Lower lobe of right lung (tissue), 2 donors: ENCODE results near the gene MAP3K7CL. TPM values are rescaled to one million over a fixed set of nuclear protein-coding genes. Genes with fewer than 3 reads are reported as not detected.

Experiments
- ATAC-seq, 2 donors: fragments of 200-7000 bp; cut with Tn5 transposase; one replicate each; pipeline ENCODE4 v1.9.1; 2020 to 2022; ENCODE audit warnings: mild to moderate bottlenecking in 2 of 2, moderate library complexity in 2 of 2
- DNase-seq: peaks from one replicate; pipeline ENCODE4 v3.0.0-alpha.2; 2020
- H3K27ac ChIP-seq: fragments of 200-600 bp; one replicate; pipeline ENCODE4 v1.8.0; 2022
- H3K27me3 ChIP-seq: fragments of 200-600 bp; one replicate; pipeline ENCODE4 v1.8.0; 2022; ENCODE audit warnings: low read depth
- H3K36me3 ChIP-seq: fragments of 200-600 bp; one replicate; pipeline ENCODE4 v1.8.0; 2022; ENCODE audit warnings: mild to moderate bottlenecking
- H3K4me1 ChIP-seq: fragments of 200-600 bp; one replicate; pipeline ENCODE4 v1.8.0; 2022
- H3K4me3 ChIP-seq: fragments of 200-600 bp; one replicate; pipeline ENCODE4 v1.8.0; 2022; ENCODE audit warnings: mild to moderate bottlenecking
- H3K9me3 ChIP-seq: fragments of 200-600 bp; one replicate; pipeline ENCODE4 v1.8.0; 2022
- intact Hi-C: fragments of 100-400 bp; cut with DNase I; formaldehyde crosslinking; loops from one replicate; pipeline ENCODE4 v1.11.0; 2022
- total RNA-seq: library from RNA; stranded (reverse); fragmentation: NEBNext Ultra II Directional; extraction: Animal tissue kit (Norgen Biotek cat#: 25700); gene quantifications from one replicate; pipeline ENCODE4 v1.2.1, GENCODE V29; 2021
- TF ChIP-seq, protein P1 (sequence below): fragments of 200-600 bp; IDR thresholded peaks from one replicate; pipeline ENCODE4 v1.8.0; 2022; ENCODE audit warnings: antibody characterized with exemption, mild to moderate bottlenecking
- donor health status: DM: no; HTN: yes; CAD: no; lungs with severe emphysema.

The MAP3K7CL gene
- total RNA-seq, 1 donor from 2014 or later: 8.3 TPM

DNA sequence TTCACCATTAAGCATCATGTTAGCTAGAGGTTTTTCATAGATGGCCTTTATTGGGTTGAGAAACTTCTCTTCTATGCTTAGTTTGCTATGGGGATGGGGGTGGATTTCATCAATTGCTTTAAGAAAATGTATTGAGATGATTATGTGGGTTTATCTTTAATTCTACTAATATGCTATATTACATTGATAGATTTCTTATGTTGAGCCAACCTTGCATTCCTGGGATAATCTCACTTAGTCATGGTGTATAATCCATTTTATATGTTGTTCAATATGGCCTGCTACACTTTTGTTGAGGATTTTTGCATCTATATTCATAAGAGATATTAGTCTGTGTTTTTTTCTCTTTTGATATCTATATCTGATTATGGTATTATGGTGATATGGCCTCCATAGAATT is 70.7 kb downstream of the MAP3K7CL start:
- Histone ChIP-seq H3K9me3 (peaks cover 15% of the 10 kb centered on the region), H3K27ac (no peak overlapping the region), H3K4me3 (no peak overlapping the region), H3K4me1 (peaks cover 7% of the 10 kb centered on the region), H3K36me3 (no peaks in the 10 kb centered on the region), H3K27me3 (no peaks in the 10 kb centered on the region)
- intact Hi-C loops: no loop called here
- ATAC-seq (no peak), DNase-seq (no peak)
- TF ChIP-seq, protein P1, sequence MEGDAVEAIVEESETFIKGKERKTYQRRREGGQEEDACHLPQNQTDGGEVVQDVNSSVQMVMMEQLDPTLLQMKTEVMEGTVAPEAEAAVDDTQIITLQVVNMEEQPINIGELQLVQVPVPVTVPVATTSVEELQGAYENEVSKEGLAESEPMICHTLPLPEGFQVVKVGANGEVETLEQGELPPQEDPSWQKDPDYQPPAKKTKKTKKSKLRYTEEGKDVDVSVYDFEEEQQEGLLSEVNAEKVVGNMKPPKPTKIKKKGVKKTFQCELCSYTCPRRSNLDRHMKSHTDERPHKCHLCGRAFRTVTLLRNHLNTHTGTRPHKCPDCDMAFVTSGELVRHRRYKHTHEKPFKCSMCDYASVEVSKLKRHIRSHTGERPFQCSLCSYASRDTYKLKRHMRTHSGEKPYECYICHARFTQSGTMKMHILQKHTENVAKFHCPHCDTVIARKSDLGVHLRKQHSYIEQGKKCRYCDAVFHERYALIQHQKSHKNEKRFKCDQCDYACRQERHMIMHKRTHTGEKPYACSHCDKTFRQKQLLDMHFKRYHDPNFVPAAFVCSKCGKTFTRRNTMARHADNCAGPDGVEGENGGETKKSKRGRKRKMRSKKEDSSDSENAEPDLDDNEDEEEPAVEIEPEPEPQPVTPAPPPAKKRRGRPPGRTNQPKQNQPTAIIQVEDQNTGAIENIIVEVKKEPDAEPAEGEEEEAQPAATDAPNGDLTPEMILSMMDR: no peak

DNA sequence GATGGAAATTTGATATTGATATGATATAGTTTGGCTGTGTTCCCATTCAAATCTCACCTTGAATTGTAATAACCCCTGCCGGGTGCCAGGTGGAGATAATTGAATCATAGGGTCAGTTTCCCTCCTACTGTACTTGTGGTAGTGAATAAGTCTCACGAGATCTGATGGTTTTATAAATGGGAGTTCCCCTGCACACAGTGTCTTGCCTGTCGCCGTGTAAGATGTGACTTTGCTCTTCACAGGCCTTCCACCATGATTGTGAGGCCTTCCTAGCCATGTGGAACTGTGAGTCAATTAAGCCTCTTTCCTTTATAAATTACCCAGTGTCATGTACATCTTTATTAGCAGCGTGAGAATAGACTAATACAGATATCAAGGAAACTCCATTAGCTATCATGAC is 74.6 kb downstream of the MAP3K7CL start:
- TF ChIP-seq, protein P1: no peak
- ATAC-seq (no peak), DNase-seq (no peak)
- intact Hi-C loops: no loop called here
- Histone ChIP-seq H3K4me1 (peaks cover 9% of the 10 kb centered on the region), H3K4me3 (no peak overlapping the region), H3K36me3 (no peaks in the 10 kb centered on the region), H3K9me3 (peaks cover 15% of the 10 kb centered on the region), H3K27me3 (no peaks in the 10 kb centered on the region), H3K27ac (no peak overlapping the region)

DNA sequence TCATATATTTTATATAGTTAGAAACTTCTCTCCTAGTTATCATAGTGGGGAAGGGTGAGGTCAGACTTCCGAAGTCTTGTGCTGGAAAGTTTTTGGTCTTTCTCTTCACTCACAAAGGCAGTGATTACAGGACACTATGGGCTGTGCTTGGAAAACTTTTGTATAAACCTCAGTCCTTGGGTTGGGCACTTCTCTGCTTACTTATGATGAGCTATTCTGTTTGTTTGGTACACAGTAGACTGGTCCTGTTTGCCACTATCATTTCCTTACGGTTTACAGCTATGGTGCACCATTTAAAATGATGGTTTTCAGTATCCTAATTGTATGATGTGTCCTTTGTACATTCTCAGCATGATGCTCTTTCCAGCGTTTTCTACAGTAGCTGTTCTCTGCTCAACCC is 75.5 kb downstream of the MAP3K7CL start:
- intact Hi-C loops: no loop called here
- no peak for DNase-seq
- TF ChIP-seq, protein P1: no peak

DNA sequence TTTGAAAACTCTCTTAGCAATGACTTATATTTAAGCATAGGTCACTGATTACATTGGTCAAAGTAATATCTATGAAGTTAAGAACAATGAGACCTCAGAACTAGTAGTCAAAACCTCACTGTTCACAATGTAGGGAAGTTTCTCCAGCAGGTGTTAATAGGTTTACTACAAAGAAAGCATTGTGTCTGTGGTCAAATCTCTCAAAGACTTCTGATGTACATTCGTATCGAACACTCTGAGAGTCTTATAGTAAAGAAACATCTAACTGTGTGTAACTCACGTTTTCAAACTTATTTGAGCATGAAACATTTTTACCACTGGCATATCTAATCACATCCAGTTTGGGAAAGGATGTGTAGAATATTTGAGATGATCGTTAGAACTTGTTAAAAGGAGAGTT is 76.0 kb downstream of the MAP3K7CL start:
- H3K9me3 ChIP-seq: peaks cover 3% of the 10 kb centered on the region
- intact Hi-C loops: no loop called here
- no peak for DNase-seq

More for the DNA sequence above, 75.5 kb downstream of the MAP3K7CL start:
- Histone ChIP-seq H3K27ac (no peak overlapping the region), H3K4me1 (peaks cover 9% of the 10 kb centered on the region), H3K27me3 (no peaks in the 10 kb centered on the region), H3K4me3 (no peak overlapping the region), H3K36me3 (no peaks in the 10 kb centered on the region), H3K9me3 (peaks cover 8% of the 10 kb centered on the region)
- ATAC-seq: no peak

DNA sequence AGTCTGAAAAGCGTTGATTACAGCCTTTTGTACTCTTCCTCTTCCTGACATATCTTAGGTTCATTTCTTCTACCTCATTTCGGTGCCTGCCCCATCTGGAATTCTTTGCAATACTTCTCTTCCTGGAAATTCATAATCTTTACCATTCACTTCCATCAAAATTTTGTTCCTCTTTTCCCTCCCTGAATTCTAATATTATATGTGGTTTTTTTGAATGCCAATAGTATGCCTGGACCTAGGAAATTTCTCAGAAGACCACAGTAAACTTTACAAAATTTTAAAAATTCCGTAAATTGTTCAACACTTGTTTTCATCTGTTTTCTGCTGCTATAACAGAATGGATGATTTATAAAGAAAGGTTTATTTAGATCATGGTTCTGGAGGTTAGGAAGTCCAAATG is 76.8 kb downstream of the MAP3K7CL start:
- intact Hi-C loops: no loop called here
- DNase-seq: no peak
- no peak for ATAC-seq
- Histone ChIP-seq H3K9me3 (no peaks in the 10 kb centered on the region), H3K4me1 (peaks cover 9% of the 10 kb centered on the region), H3K27me3 (no peaks in the 10 kb centered on the region), H3K36me3 (no peaks in the 10 kb centered on the region), H3K4me3 (no peak overlapping the region), H3K27ac (no peak overlapping the region)
- TF ChIP-seq, protein P1: no peak

More for the DNA sequence above, 76.0 kb downstream of the MAP3K7CL start:
- H3K4me3 ChIP-seq: no peak overlapping the region
- no peaks in the 10 kb centered on the region for H3K27me3 ChIP-seq
- no peak overlapping the region for H3K27ac ChIP-seq
- H3K4me1 ChIP-seq: peaks cover 9% of the 10 kb centered on the region
- TF ChIP-seq, protein P1: no peak
- H3K36me3 ChIP-seq: no peaks in the 10 kb centered on the region
- no peak for ATAC-seq
